GM21528 (cell line): ENCODE results near the gene FAM124A.

ENCODE experiments used
- ATAC-seq: cut with Tn5 transposase; IDR thresholded peaks from one replicate; pipeline ENCODE4 v1.9.1; 2021; ENCODE audit warnings: mild to moderate bottlenecking, moderate library complexity; ENCODE audit not compliant: unreplicated experiment, low FRiP score

Gene FAM124A

DNA sequence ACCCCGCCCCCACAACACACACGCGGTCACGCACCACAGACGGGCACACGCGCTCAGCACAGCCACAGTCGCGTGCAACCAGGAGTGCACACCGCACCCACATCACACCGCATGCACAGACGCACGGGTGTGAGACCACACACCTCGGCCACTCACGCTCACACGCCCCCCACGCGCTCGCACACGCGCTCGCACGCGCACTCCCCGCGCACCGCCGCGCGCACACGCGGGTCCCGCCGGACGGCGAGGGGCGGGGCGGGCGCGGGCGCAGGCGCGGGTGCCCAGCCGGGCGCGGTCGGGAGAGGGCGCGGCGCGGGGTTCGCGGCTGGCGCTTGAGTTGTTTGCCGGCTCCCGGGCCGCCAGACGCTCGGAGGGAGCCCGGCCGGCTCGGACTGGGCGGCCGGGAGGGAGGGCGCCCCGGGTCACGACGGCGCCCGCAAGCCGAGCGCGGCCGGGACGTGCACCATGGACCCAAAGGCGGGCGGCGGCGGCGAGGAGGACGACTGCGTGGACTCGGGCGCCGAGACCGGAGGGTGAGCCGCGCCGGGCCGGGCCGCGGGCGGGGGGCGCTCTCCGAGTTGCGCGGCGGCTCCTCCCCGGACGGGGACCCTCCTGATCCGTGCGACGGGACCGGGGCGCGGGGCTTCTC lies at the start of gene FAM124A:
Gene FAM124A, plus strand, starts transcription at position 362 of the 649 bp plus-strand sequence. Its CDS starts 104 bp downstream, at position 466.
- ATAC-seq: peak; percentile 83

DNA sequence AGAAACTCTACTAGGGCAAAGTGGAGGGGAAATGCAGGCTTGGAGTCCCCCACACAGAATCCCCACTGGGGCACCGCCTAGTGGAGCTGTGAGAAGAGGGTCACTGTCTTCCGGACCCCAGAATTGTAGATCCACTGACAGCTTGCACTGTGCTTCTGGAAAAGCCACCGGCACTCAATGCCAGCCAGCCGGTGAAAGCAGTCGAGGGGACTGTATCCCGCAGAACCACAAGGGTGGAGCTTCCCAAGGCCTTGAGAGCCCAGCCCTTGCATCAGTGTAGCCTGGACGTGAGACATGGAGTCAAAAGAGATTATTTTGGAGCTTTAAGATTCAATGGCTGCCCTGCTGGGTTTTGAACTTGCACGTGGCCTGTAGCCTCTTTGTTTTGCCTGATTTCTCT lies 47.2 kb upstream of the FAM124A start:
- no peak for ATAC-seq

DNA sequence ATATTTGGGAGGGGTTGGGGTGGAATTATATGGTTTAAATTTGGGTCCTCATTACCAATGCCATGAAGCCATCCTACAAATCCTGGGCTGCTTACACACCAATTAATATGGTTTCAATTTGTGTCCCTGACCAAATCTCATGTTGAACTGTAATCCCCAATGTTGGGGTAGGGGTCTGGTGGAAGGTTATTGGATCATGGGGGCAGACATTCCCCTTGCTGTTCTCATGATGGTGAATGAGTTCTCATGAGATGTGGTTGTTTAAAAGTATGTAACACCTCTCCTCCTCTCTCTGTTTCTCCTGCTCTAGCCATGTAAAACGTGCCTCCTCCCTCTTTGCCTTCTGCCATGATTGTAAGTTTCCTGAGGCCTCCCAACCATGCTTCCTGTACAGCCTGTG lies 46.6 kb upstream of the FAM124A start:
- ATAC-seq: no peak

DNA sequence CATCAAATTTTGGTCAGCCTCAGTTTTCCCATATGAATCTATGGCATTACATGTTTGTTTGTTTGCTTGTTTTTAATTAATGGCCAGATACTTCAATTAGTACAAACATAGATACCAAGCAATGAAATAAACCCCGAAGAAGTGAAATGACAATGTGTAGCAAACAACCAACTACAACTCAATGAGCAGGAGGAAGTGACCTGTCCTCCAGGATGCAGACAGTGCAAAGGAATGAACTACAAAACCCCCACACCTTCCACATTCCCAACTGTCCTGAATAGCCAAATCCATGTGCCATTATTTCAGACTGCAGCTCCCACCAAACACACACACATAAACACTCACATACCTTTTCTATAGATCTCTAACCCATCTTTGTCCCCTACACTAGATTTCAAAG lies 45.0 kb upstream of the FAM124A start:
- ATAC-seq: no peak

DNA sequence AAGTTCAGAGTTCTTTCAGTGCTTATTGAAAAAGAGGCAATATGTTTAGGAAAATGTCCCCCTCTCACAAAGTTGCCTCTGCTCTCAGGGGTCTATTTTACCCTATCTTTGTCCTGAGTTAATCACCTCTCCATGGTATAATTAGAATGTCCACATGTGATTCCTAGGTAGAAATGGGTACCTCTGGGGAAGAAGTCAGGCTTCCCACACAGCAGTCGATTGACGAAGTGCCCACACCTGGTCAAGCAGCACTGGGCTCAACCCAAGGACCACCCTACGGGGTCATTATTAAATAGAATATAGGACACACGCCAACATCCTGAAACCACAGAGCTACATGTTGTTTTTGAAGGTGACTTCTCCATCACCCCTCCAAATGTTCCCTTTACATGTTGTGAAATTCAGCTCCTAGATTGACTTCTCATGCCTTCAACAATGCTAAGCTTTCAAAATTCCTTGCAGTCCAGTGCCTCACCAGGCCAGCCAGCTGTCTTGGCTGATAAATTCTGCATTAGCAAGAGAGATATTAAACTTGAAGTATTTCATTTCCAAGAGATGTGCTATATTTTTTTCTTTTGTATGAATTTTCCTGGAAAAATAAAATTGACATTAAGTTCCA lies 43.6 kb upstream of the FAM124A start:
- no peak for ATAC-seq

DNA sequence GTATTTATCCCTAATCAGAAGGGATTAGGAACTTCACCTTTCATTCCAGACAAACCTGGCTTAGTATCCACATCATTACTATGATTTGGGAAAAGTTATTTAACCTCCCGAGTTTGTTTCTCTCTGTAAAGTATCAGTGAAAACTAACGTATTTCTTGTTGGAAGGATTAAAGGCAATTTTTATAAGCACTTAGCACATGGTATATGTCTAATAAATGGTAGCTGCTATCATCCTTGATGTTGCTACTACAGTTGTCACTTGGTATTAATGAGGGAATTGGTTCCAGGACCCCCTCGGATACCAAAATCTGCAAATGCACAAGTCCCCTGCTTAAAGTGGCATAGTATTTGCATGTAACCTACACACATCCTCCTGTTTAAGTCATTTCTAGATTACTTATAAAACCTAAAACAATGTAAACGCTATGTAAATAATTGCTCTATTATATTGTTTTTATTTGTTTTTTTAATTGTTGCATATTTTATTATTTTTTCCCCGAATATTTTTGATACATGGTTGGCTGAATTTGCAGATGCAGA lies 42.7 kb upstream of the FAM124A start:
- no peak for ATAC-seq

DNA sequence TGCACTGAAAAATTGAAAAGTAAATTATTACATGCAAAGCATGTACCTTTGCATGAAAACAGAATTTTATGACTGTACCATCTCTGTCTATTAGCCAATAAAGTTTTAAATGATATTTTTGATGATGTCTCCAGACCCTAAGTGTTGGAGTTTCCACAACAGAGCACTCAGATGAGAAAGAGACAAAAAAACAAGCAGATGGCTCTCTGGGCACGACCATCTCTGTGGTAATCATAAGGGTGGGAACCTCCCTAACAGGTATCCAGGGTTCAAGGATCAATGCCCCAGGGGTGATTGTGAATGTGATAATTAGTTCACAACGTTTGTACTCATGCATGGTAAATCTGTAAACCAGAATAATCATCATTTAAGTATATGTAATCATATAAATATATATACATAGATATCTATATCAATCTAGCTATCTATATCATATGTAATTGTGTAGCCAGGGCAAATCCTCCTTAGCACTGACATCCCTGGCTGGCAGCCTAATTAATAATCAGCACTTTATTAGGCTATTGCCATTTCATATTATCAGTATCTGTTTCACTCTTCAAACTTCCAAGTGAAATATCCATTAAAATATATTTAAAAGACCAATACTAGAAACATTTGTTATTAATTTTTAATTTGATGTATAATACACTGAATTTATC lies 41.2 kb upstream of the FAM124A start:
- no peak for ATAC-seq

DNA sequence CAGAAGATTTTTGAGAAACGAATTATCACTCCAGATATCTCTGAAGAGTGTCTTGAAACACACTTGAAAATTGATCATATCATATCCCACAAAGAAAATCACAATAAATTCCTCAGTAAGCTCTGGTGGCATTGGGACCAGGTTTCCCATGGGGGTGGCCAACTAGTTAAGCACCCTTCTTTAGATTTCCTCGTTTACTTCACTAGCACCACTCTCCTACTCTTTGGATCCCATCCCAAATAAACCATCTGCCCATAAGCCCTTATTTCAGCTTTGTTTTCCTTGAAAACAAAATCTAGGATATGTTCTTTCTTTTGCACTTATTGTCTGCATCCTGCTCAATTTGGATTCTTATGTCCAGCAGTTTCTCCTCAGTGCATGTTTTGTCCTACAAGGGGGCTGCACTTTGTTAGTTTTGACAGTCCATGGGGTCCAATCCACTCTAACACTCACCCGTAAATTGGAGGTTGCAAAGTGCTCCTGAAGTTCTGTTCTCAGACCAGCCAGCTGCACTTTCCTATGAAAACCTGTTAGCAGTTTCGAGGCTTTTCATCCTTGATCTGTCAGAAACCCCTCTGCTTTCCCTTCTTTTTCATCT lies 40.3 kb upstream of the FAM124A start:
- no peak for ATAC-seq

DNA sequence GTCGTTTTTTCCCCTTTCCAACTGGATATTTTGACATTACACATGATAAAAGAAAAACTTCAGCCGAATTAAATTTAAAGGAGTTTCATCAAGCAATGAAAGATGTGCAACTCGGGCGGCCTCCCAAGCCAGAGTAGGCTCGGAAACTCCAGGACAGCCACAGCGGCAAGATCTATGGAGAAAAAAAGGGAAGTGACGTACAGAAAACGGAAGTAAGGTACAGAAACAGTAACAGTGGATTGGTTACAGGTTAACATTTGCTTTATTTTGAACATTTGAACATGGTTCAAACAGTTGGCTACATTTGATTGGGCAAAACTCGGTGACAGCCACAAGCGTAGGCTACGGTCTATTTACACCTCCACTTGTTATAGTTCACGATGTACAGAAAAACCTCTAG lies 30.5 kb upstream of the FAM124A start:
- no peak for ATAC-seq

DNA sequence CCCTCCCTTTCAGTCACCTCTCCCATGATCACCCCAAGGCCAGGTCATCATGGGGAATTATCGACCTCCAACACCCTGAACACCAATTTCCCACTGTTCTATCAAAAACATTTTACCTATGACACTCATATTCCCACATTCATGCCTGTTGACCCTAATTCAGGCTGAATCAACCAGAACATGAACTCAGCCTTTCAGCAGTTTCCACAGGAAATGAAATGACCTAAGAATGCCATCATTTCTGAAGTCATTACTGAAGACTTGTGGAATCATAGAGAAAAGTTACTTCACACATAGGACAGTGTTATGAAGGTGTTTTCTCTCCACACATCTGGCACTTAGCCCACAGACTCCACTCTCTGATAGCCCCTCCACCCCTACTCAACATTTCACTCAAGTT lies 29.9 kb upstream of the FAM124A start:
- no peak for ATAC-seq

DNA sequence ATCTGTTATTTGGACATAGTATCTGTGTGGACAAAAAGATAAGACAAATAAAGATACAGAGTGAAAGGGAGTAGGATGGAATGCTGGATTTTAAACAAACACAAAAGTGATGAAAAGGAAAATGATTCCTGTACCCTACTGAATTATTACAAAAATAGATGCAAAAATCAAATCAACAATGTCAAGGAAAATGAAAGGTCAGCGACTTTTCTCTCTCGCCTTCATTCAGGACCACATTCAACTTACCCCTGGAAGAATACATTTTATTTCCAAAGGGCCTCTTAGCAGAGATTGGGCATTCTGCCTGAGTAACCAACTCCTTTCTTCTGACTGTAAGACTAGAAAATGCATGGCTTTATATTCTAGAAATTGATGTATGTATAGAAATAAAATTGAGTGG lies 28.8 kb upstream of the FAM124A start:
- ATAC-seq: no peak

GRCh38 chr13:51194942-51195341 lies 27.3 kb upstream of the FAM124A start:
- ATAC-seq: no peak

DNA sequence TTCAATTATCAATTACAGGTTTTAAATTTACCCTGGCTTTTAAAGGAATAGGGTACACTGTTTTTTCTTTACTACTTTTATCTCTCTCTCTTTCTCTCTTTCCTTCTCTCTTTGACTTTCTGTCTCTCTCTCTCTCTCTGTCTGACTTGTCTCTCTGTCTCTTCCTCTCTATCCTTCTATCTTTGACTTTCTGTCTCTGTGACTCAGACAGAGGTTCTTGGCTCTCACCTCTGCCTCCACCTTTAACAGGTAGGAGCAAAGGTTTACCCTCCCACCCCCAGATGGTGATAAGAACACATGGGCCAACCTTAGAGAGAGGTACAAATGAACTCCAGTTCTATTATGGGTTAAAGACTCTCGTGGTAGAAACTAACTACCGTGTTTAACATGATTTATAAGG lies 20.3 kb upstream of the FAM124A start:
- ATAC-seq: no peak

DNA sequence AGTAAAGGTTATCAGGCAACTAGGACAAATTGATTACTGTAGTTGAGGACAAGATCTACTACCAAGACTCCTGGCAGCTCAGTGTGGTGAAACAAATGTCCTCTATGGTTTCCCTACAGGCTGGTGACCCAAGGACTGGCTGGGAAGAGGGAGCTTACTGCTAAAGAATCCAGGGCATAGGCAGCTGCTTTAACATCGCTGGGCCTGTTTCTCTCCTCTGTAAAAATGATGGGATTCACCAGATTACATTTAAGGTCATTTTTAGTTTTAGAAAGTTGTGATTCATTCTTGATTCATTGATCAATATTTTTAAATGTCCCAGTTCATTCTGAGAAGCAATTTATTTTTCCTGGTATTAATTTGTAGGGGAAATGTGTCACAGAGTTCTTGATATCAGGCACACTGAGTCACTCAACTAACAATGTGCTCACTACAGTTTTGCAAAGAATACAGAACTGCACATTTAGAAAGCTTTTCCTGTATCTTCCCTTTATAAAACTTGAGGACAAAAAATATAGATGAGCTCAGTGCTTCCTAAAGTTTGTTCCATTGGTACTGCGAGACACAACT lies 19.6 kb upstream of the FAM124A start:
- ATAC-seq: no peak

GRCh38 chr13:51206584-51206983 lies 15.6 kb upstream of the FAM124A start:
- no peak for ATAC-seq

- ATAC-seq: no peak
These were observed 14.3 kb upstream of the FAM124A start for GRCh38 chr13:51207881-51208280.

DNA sequence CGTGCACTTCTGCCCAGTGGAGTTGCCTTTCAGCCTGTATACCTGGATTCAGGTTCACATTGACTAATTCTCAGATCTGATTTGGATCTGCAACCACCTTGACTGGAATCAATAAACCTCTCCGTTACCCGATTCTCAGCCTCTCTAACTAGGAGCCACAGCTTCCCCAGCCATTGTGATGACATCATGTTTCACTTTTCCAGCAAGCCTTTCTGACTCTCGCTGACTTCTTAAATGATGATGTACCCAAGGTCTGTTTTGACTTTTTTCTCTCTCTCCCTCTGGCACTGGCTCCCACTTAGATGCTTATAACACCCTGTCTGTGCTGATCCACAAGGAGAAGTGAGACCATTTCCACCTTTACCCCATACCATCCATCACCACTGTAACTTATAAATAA lies 13.5 kb upstream of the FAM124A start:
- no peak for ATAC-seq

- ATAC-seq: no peak
These were observed 10.3 kb upstream of the FAM124A start for GRCh38 chr13:51211910-51212309.

DNA sequence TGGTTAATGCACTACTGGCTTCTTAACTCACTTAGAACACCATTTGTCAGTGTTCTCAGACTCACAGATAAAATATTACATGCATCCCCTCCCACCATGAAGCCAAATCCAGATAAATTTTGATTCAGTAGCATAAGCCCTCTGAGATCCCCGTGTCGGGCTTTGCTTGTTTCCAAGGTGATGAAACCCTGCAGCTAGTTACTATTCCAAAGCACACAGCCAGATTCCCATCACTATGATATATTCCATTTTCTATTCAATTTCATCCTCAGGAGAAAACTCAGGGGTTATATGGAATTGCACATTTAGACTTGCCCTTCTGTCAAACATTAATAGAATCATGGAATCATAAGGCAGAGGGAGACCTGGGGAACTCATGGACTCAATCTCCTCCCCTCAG lies 9.4 kb upstream of the FAM124A start:
- no peak for ATAC-seq

DNA sequence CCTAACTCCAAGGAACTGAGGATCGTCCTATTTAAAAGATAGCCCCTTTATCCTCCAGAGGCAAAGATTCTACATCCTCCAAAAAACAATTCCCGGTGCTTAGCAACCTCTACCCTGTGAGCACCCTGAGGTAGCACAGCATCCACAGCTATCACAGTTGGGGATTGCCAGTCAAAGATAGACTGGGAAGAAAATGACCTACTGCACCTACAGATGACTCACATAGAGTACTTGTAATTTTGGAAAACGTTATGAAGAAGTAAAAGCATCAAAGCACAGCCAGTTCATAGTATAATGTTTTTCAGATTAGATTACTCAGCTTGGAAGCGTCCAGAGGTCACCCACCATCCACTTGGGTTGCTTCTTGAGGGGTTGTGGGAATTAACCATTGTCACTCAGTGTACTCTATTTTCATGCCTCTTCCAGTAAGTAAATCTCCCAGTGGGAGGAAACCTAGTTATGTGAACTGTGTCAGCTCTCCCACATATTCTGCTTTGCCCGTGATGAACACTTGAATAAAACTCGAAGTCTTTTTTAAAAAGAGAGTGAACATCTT lies 8.9 kb upstream of the FAM124A start:
- no peak for ATAC-seq

DNA sequence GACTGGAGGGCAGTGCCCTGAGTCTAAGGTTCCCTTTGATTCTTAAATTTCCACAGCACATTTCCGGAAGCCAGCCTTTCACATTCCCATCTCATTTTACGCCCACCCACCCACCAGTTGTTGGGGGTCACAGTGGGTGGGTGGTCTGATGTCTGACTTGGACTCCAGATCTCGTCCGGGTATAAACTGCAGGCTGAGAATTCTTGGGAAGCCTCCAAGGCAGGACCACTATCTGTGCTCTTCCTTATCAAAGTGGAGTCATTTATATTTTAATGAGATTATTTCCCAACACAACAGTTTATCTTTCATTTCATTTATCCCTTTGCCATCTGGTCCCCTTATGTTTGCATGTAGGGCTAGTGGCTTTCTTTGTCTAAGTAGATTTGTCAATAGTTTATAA lies 3.6 kb upstream of the FAM124A start:
- no peak for ATAC-seq
